Pons (tissue), 1 donor: Measurements from ENCODE around the gene CALCOCO1.
"Not testable (repeated sequence)": the region's sequence is repeated elsewhere in the genome, so short reads cannot be mapped to it uniquely, and the experiment has no call there.

Experiments
- DNase-seq: peaks from one replicate; pipeline ENCODE4 v3.0.0-alpha.2; 2016; ENCODE audit warnings: low spot score

CALCOCO1 gene

GRCh38 chr12:53727310-53728041 lies at the start of gene CALCOCO1:
Gene CALCOCO1, minus strand, starts transcription at chr12:53727452. Its CDS starts 2,210 bp downstream, at chr12:53725242.
- peak; percentile 99 for DNase-seq

GRCh38 chr12:53776872-53777271 lies 49.6 kb upstream of the CALCOCO1 start:
- DNase-seq: no peak

GRCh38 chr12:53775478-53776145 lies 48.4 kb upstream of the CALCOCO1 start:
- DNase-seq: no peak

- DNase-seq: no peak
Observed at GRCh38 chr12:53770281-53770680, 43.0 kb upstream of the CALCOCO1 start.

GRCh38 chr12:53768976-53769375 lies 41.7 kb upstream of the CALCOCO1 start:
- DNase-seq: no peak

GRCh38 chr12:53766881-53767280 lies 39.6 kb upstream of the CALCOCO1 start:
- no peak for DNase-seq

GRCh38 chr12:53765891-53766290 lies 38.6 kb upstream of the CALCOCO1 start:
- no peak for DNase-seq

GRCh38 chr12:53764615-53765014 lies 37.4 kb upstream of the CALCOCO1 start:
- DNase-seq: no peak

- not testable (repeated sequence) for DNase-seq
Observed at GRCh38 chr12:53762793-53763192, 35.5 kb upstream of the CALCOCO1 start.

- no peak for DNase-seq
Observed at GRCh38 chr12:53761306-53761705, 34.1 kb upstream of the CALCOCO1 start.

- no peak for DNase-seq
Observed at GRCh38 chr12:53759261-53759660, 32.0 kb upstream of the CALCOCO1 start.

GRCh38 chr12:53758730-53759103 lies 31.5 kb upstream of the CALCOCO1 start:
- DNase-seq: no peak

GRCh38 chr12:53758081-53758729 lies 31.0 kb upstream of the CALCOCO1 start:
- DNase-seq: no peak

GRCh38 chr12:53757101-53757770 lies 30.0 kb upstream of the CALCOCO1 start:
- DNase-seq: peak; percentile 67

- DNase-seq: no peak
Observed at GRCh38 chr12:53756300-53757100, 29.2 kb upstream of the CALCOCO1 start.

GRCh38 chr12:53755893-53756292 lies 28.6 kb upstream of the CALCOCO1 start:
- no peak for DNase-seq

- DNase-seq: no peak
Observed at GRCh38 chr12:53755451-53755891, 28.2 kb upstream of the CALCOCO1 start.

GRCh38 chr12:53754633-53755264 lies 27.5 kb upstream of the CALCOCO1 start:
- DNase-seq: no peak

GRCh38 chr12:53754188-53754585 lies 26.9 kb upstream of the CALCOCO1 start:
- DNase-seq: no peak

GRCh38 chr12:53752621-53753020 lies 25.4 kb upstream of the CALCOCO1 start:
- no peak for DNase-seq

- no peak for DNase-seq
Observed at GRCh38 chr12:53752192-53752601, 24.9 kb upstream of the CALCOCO1 start.
